A549 (cell line): ENCODE measurements around the gene IGF2BP1. TPM values are rescaled to one million over a fixed set of nuclear protein-coding genes. Genes with fewer than 3 reads are reported as not detected.

Source experiments
- ATAC-seq, 2 experiments: fragments of 200-7000 bp in 1 of 2; fragments of >200 bp in 1 of 2; cut with Nextera tagmentation in 1 of 2; cut with Tn5 transposase in 1 of 2; 3 replicates each; pipeline versions ENCODE4 v1.8.0 to v1.9.1; 2018 to 2020; ENCODE audit warnings: mild to moderate bottlenecking in 1 of 2, moderate library complexity in 1 of 2
- CTCF ChIA-PET: fragments of 300-600 bp; sonication (Branson Sonifier 250); formaldehyde crosslinking; extraction: SDS; loops from one replicate; lab custom pipeline; 2021; ENCODE audit warnings: antibody characterized with exemption, inconsistent platforms; lab: Yijun Ruan, JAX
- POLR2A ChIA-PET: fragments of 350-600 bp; formaldehyde crosslinking; extraction: SDS; loops from one replicate; lab custom pipeline; 2021; ENCODE audit warnings: antibody characterized with exemption, inconsistent platforms; lab: Yijun Ruan, JAX
- DNase-seq, 2 experiments: peaks; one replicate each; pipeline versions ENCODE4 v3.0.0 to v3.0.0-alpha.2; 2011 to 2016; ENCODE audit warnings: low read depth in 1 of 2, low spot score in 1 of 2
- FAIRE-seq: peaks from 2 replicates; lab custom pipeline; 2011; peaks lifted over from hg19 to GRCh38; lab: Jason Lieb, UNC
- H3K27ac ChIP-seq, 2 experiments: fragments of >200 bp; sonication (Bioruptor Twin); formaldehyde crosslinking; 3 replicates each; pipeline ENCODE4 v1.5.1; 2016 to 2017
- H3K4me1 ChIP-seq: fragments of >200 bp; sonication (Bioruptor Twin); formaldehyde crosslinking; 3 replicates; pipeline ENCODE4 v1.6.1; 2016
- H3K4me2 ChIP-seq: fragments of >200 bp; sonication (Bioruptor Twin); formaldehyde crosslinking; 3 replicates; pipeline ENCODE4 v1.6.1; 2016
- H3K4me3 ChIP-seq: fragments of >200 bp; sonication (Bioruptor Twin); formaldehyde crosslinking; 3 replicates; pipeline ENCODE4 v1.5.1; 2016
- H3K9me3 ChIP-seq: fragments of >200 bp; sonication (Bioruptor Twin); formaldehyde crosslinking; 3 replicates; pipeline ENCODE4 v1.6.1; 2016
- ATOH8 ChIP-seq: fragments of 250-450 bp; sonication (Bioruptor Pico); IDR thresholded peaks from 2 replicates; pipeline ENCODE4 v1.5.0; 2020; ENCODE audit warnings: low read depth, mild to moderate bottlenecking, moderate library complexity
- BHLHE40 ChIP-seq: IDR thresholded peaks from 2 replicates; pipeline ENCODE4 v1.6.1; 2012; ENCODE audit warnings: low read depth, low read length, inconsistent platforms
- CTCF ChIP-seq: fragments of >200 bp; sonication (Bioruptor Twin); formaldehyde crosslinking; IDR thresholded peaks from 3 replicates; pipeline ENCODE4 v1.5.1; 2016
- E2F6 ChIP-seq: IDR thresholded peaks from 2 replicates; pipeline ENCODE4 v1.6.1; 2012; ENCODE audit warnings: low read depth, borderline replicate concordance
- ELK1 ChIP-seq: fragments of 150-350 bp; IDR thresholded peaks from 2 replicates; pipeline ENCODE4 v1.6.1; 2014; ENCODE audit warnings: low read depth, mild to moderate bottlenecking, low read length
- ESRRA ChIP-seq: fragments of 150-350 bp; IDR thresholded peaks from 2 replicates; pipeline ENCODE4 v1.6.1; 2014; ENCODE audit warnings: mild to moderate bottlenecking, low read length, borderline replicate concordance
- FOSL2 ChIP-seq, 2 experiments: fragments of 450-650 bp in 1 of 2; fragments of >200 bp in 1 of 2; sonication (Bioruptor Twin) in 1 of 2; formaldehyde crosslinking; IDR thresholded peaks; 2 replicates each; pipeline versions ENCODE4 v1.5.0 to v1.6.1; 2016 to 2020; ENCODE audit warnings: mild to moderate bottlenecking in 1 of 2, moderate library complexity in 1 of 2
- HOXB5 ChIP-seq: fragments of 250-450 bp; sonication (Bioruptor Pico); IDR thresholded peaks from 2 replicates; pipeline ENCODE4 v1.5.0; 2020; ENCODE audit warnings: mild to moderate bottlenecking, moderate library complexity
- JUN ChIP-seq, 2 experiments: fragments of >200 bp; sonication (Bioruptor Twin); formaldehyde crosslinking; IDR thresholded peaks; 2 replicates in 1 of 2; 3 replicates in 1 of 2; pipeline ENCODE4 v1.6.1; 2016 to 2017
- JUNB ChIP-seq: fragments of >200 bp; sonication (Bioruptor Twin); formaldehyde crosslinking; IDR thresholded peaks from 2 replicates; pipeline ENCODE4 v1.6.1; 2016
- KDM1A ChIP-seq: fragments of 200-600 bp; sonication (generic); IDR thresholded peaks from 2 replicates; pipeline ENCODE4 v1.6.1; 2016; ENCODE audit warnings: low read depth, mild to moderate bottlenecking
- KDM5A ChIP-seq: fragments of 200-600 bp; sonication (generic); IDR thresholded peaks from 2 replicates; pipeline ENCODE4 v1.6.1; 2016; ENCODE audit warnings: antibody characterized with exemption, mild to moderate bottlenecking
- MAFK ChIP-seq: fragments of 450-650 bp; IDR thresholded peaks from 2 replicates; pipeline ENCODE4 v1.6.1; 2014; ENCODE audit not compliant: partially characterized antibody
- MAX ChIP-seq: IDR thresholded peaks from 2 replicates; pipeline ENCODE4 v1.6.1; 2012
- POLR2A ChIP-seq: IDR thresholded peaks from 2 replicates; pipeline ENCODE4 v1.6.1; 2012; ENCODE audit warnings: mild to moderate bottlenecking, low read length
- RAD21 ChIP-seq, 2 experiments: fragments of >200 bp in 1 of 2; sonication (Bioruptor Twin) in 1 of 2; formaldehyde crosslinking in 1 of 2; IDR thresholded peaks in 1 of 2; conservative IDR thresholded peaks in 1 of 2; 2 replicates in 1 of 2; 3 replicates in 1 of 2; pipeline ENCODE4 v1.6.1; 2012 to 2018; ENCODE audit warnings: inconsistent platforms in 1 of 2
- RFX5 ChIP-seq: fragments of 450-650 bp; IDR thresholded peaks from 2 replicates; pipeline ENCODE4 v1.7.1; 2014; ENCODE audit warnings: antibody characterized with exemption, mild to moderate bottlenecking, moderate library complexity
- SMC3 ChIP-seq: fragments of >200 bp; sonication (Bioruptor Twin); formaldehyde crosslinking; IDR thresholded peaks from 3 replicates; pipeline ENCODE4 v1.6.1; 2018; ENCODE audit warnings: inconsistent platforms
- SREBF2 ChIP-seq: fragments of 450-650 bp; IDR thresholded peaks from 2 replicates; pipeline ENCODE4 v1.6.1; 2014; ENCODE audit warnings: mild to moderate bottlenecking, moderate library complexity
- TP53 ChIP-seq: fragments of 250-450 bp; sonication (Bioruptor Pico); IDR thresholded peaks from 2 replicates; pipeline ENCODE4 v1.5.0; 2021; ENCODE audit warnings: mild to moderate bottlenecking, moderate library complexity
- ZFP36 ChIP-seq: fragments of 450-650 bp; IDR thresholded peaks from 2 replicates; pipeline ENCODE4 v1.6.1; 2014; ENCODE audit warnings: borderline replicate concordance; ENCODE audit not compliant: partially characterized antibody
- ZNF302 ChIP-seq: fragments of 250-450 bp; sonication (Bioruptor Pico); IDR thresholded peaks from 2 replicates; pipeline ENCODE4 v1.9.0; 2021; ENCODE audit warnings: inconsistent platforms, mild to moderate bottlenecking, moderate library complexity
- WGBS: methylation state at CpG from one replicate; pipeline ENCODE4 v1.1.6; 2017; ENCODE audit errors: missing lambda C conversion rate; 5-methylcytosine and 5-hydroxymethylcytosine counted together
- polyA plus RNA-seq, 4 experiments: library from polyadenylated mRNA; depleted of rRNA in 3 of 4; stranded (reverse); fragments of >200 nt; fragmentation: RNase III in 1 of 4; extraction: RNeasy Plus Mini Kit Qiagen cat#74134 plus additional on column Dnase treatment in 1 of 4; gene quantifications; 2 replicates in 3 of 4; 3 replicates in 1 of 4; pipeline ENCODE4 v1.2.3, GENCODE V29; 2011 to 2017

Gene IGF2BP1
- polyA plus RNA-seq, 2 of the 4 experiments (the other 2 are of a cell fraction) = 26.2 to 40.3 TPM

- Histone ChIP-seq H3K9me3 (no peaks in the 10 kb centered on the region), H3K4me1 (peaks cover 20% of the 10 kb centered on the region), H3K4me3 (no peak overlapping the region), H3K4me2 (no peak overlapping the region), H3K27ac (no peak overlapping the region)
- ChIA-PET POLR2A (interaction anchor here (0.6 to 4.7 kb wide), 4 partner anchors 33 to 85 kb away, joined by 3 to 24 read pairs (median 4); partner anchors contain the start of genes IGF2BP1 and SNF8), CTCF (interaction anchor here (0.6 to 25.5 kb wide), 21 partner anchors 10 to 358 kb away, joined by 3 to 639 read pairs (median 5); partner anchors contain the start of genes IGF2BP1, PHOSPHO1, SNF8 and TTLL6)
- 89% methylated on average over 3 of the region's 3 CpGs for WGBS
- DNase-seq (no peak), FAIRE-seq (no peak), ATAC-seq (no peak)
- TF ChIP-seq JUNB = no peak
Measured at GRCh38 chr17:49029801-49030200, 32.6 kb downstream of the IGF2BP1 start.

- H3K4me3 ChIP-seq = no peak overlapping the region
- peak overlapping the region; percentile 41; the same call in 2 of the 3 replicates for H3K4me2 ChIP-seq
- H3K9me3 ChIP-seq = no peaks in the 10 kb centered on the region
- TF ChIP-seq RFX5 (no peak), TP53 (CRISPR knock-in tag) (no peak), POLR2A (no peak), ATOH8 (CRISPR knock-in tag) (no peak), HOXB5 (CRISPR knock-in tag) (no peak), SMC3 (peak; percentile 97), KDM5A (no peak), BHLHE40 (no peak), CTCF (peak; percentile 98), JUN (IDR thresholded peaks at IDR 0.05) (peak in 1 of 2 experiments; percentile 39; a peak in 2 of 5 replicates), ELK1 (no peak), RAD21 (conservative IDR thresholded peaks at IDR 0.05 in 1 of 2, IDR thresholded peaks at IDR 0.05 in 1 of 2) (peak; percentile 98 to 99), MAX (0 out of 2 replicates have a peak, but pooled peaks have one; percentile 21), ZFP36 (no peak), FOSL2 (IDR thresholded peaks at IDR 0.05) (no peak), FOSL2 (CRISPR knock-in tag; IDR thresholded peaks at IDR 0.05) (peak; percentile 32), MAFK (no peak), ZNF302 (no peak), E2F6 (no peak), ESRRA (0 out of 2 replicates have a peak, but pooled peaks have one; percentile 28), SREBF2 (no peak), KDM1A (no peak)
- TF ChIP-seq, all 56 proteins: peak for 7
- H3K27ac ChIP-seq = peak overlapping the region; percentile 22 to 63; a peak in 5 of 6 replicates
- FAIRE-seq = peak; percentile 76
- WGBS = 27% methylated on average over 11 of the region's 11 CpGs
- peak; percentile 80 to 83 for ATAC-seq
- peaks cover 15% of the 10 kb centered on the region for H3K4me1 ChIP-seq
- POLR2A ChIA-PET = interaction anchor here (0.6 to 4.7 kb wide), 10 partner anchors 16 to 160 kb away, joined by 3 to 24 read pairs (median 4); partner anchors contain the start of genes IGF2BP1, SNF8 and UBE2Z
- CTCF ChIA-PET = interaction anchor here (0.6 to 25.5 kb wide), 93 partner anchors 8 to 395 kb away, joined by 3 to 639 read pairs (median 6); partner anchors contain the start of genes ABI3, ATP5MC1, GNGT2 and IGF2BP1
- peak; percentile 87 to 96 for DNase-seq
Measured at GRCh38 chr17:49031965-49032928, 35.1 kb downstream of the IGF2BP1 start.
